Mesenchymal stem cell (in vitro differentiated cells and primary cell): ENCODE measurements around the gene TRAPPC2.
"Not testable (repeated sequence)": the region's sequence is repeated elsewhere in the genome, so short reads cannot be mapped to it uniquely, and the experiment has no call there.

ENCODE experiments used
- DNase-seq: peaks from one replicate; pipeline ENCODE4 v3.0.0-alpha.2; 2013
- H2AFZ ChIP-seq: one replicate; pipeline ENCODE4 v1.6.1; 2013; ENCODE audit warnings: low read depth, mild to moderate bottlenecking, control low read depth, inconsistent platforms, low read length, moderate library complexity
- H2AK5ac ChIP-seq: 2 replicates; pipeline ENCODE4 v1.6.1; 2013; ENCODE audit warnings: low read length, moderate library complexity, mild to moderate bottlenecking, inconsistent platforms; ENCODE audit not compliant: severe bottlenecking
- H2BK120ac ChIP-seq: one replicate; pipeline ENCODE4 v1.6.1; 2013; ENCODE audit warnings: low read depth, mild to moderate bottlenecking, inconsistent platforms, low read length, moderate library complexity
- H2BK12ac ChIP-seq, 2 experiments: one replicate each; pipeline ENCODE4 v1.6.1; 2013; ENCODE audit warnings: inconsistent platforms in 2 of 2, low read length in 2 of 2, mild to moderate bottlenecking in 2 of 2, moderate library complexity in 2 of 2, control low read depth in 1 of 2
- H2BK15ac ChIP-seq: one replicate; pipeline ENCODE4 v1.6.1; 2013; ENCODE audit warnings: mild to moderate bottlenecking, low read depth, inconsistent platforms; ENCODE audit not compliant: poor library complexity, severe bottlenecking
- H2BK5ac ChIP-seq: 2 replicates; pipeline ENCODE4 v1.6.1; 2013; ENCODE audit warnings: low read depth, mild to moderate bottlenecking, low read length, control low read depth, inconsistent platforms; ENCODE audit not compliant: poor library complexity, severe bottlenecking
- H3K14ac ChIP-seq, 2 experiments: one replicate each; pipeline ENCODE4 v1.6.1; 2013; ENCODE audit warnings: inconsistent platforms in 2 of 2, low read length in 2 of 2, control low read depth in 1 of 2, mild to moderate bottlenecking in 1 of 2, moderate library complexity in 1 of 2
- H3K18ac ChIP-seq, 2 experiments: one replicate each; pipeline ENCODE4 v1.6.1; 2013; ENCODE audit warnings: inconsistent platforms in 2 of 2, low read length in 2 of 2, control low read depth in 1 of 2, low read depth in 1 of 2, mild to moderate bottlenecking in 1 of 2
- H3K23ac ChIP-seq, 2 experiments: one replicate each; pipeline ENCODE4 v1.6.1; 2013; ENCODE audit warnings: inconsistent platforms in 2 of 2, low read length in 2 of 2, mild to moderate bottlenecking in 2 of 2, moderate library complexity in 2 of 2, control low read depth in 1 of 2
- H3K27ac ChIP-seq: 2 replicates; pipeline ENCODE4 v1.5.1; 2013; ENCODE audit warnings: mild to moderate bottlenecking, moderate library complexity, low read length, control low read depth, inconsistent platforms; ENCODE audit not compliant: poor library complexity, severe bottlenecking
- H3K27me3 ChIP-seq, 2 experiments: 2 replicates each; pipeline versions ENCODE4 v1.6.1 to v1.7.0; 2013; ENCODE audit warnings: low read length in 2 of 2, mild to moderate bottlenecking in 2 of 2, moderate library complexity in 2 of 2, control low read depth in 1 of 2, inconsistent platforms in 1 of 2; ENCODE audit not compliant: control insufficient read depth in 1 of 2, insufficient read depth in 1 of 2
- H3K36me3 ChIP-seq, 2 experiments: 2 replicates each; pipeline versions ENCODE4 v1.6.1 to v1.7.0; 2013; ENCODE audit warnings: low read length in 2 of 2, control low read depth in 1 of 2, inconsistent platforms in 1 of 2, low read depth in 1 of 2, mild to moderate bottlenecking in 1 of 2; ENCODE audit not compliant: insufficient read depth in 2 of 2, control insufficient read depth in 1 of 2
- H3K4ac ChIP-seq, 2 experiments: one replicate each; pipeline ENCODE4 v1.6.1; 2013; ENCODE audit warnings: inconsistent platforms in 2 of 2, low read length in 2 of 2, mild to moderate bottlenecking in 2 of 2, moderate library complexity in 2 of 2, control low read depth in 1 of 2, low read depth in 1 of 2
- H3K4me1 ChIP-seq: 2 replicates; pipeline ENCODE4 v1.6.1; 2013; ENCODE audit warnings: low read depth, low read length, control low read depth; ENCODE audit not compliant: control insufficient read depth, insufficient read depth
- H3K4me2 ChIP-seq: 2 replicates; pipeline ENCODE4 v1.6.1; 2013; ENCODE audit warnings: low read length, mild to moderate bottlenecking, inconsistent platforms; ENCODE audit not compliant: poor library complexity, severe bottlenecking
- H3K4me3 ChIP-seq, 2 experiments: 2 replicates each; pipeline versions ENCODE4 v1.5.1 to v1.7.0; 2013; ENCODE audit warnings: low read length in 2 of 2, mild to moderate bottlenecking in 2 of 2, control low read depth in 1 of 2, low read depth in 1 of 2; ENCODE audit not compliant: insufficient read depth in 1 of 2
- H3K79me1 ChIP-seq: replicated peaks from 2 replicates; pipeline ENCODE4 v1.6.1; 2013; ENCODE audit warnings: mild to moderate bottlenecking, control low read depth, low read length, inconsistent platforms; ENCODE audit not compliant: poor library complexity, severe bottlenecking
- H3K9ac ChIP-seq: 2 replicates; pipeline ENCODE4 v1.7.0; 2013; ENCODE audit warnings: mild to moderate bottlenecking, low read length, moderate library complexity
- H3K9me3 ChIP-seq: 2 replicates; pipeline ENCODE4 v1.7.0; 2013; ENCODE audit warnings: mild to moderate bottlenecking, low read length; ENCODE audit not compliant: control insufficient read depth
- H4K8ac ChIP-seq: one replicate; pipeline ENCODE4 v1.6.1; 2013; ENCODE audit warnings: inconsistent platforms, mild to moderate bottlenecking, low read length, moderate library complexity
- H4K91ac ChIP-seq: one replicate; pipeline ENCODE4 v1.6.1; 2013; ENCODE audit warnings: mild to moderate bottlenecking, low read length, inconsistent platforms
- WGBS: methylation state at CpG from one replicate; pipeline ENCODE4 v1.1.7; 2013; ENCODE audit warnings: mixed read lengths; 5-methylcytosine and 5-hydroxymethylcytosine counted together

TRAPPC2 gene

DNA sequence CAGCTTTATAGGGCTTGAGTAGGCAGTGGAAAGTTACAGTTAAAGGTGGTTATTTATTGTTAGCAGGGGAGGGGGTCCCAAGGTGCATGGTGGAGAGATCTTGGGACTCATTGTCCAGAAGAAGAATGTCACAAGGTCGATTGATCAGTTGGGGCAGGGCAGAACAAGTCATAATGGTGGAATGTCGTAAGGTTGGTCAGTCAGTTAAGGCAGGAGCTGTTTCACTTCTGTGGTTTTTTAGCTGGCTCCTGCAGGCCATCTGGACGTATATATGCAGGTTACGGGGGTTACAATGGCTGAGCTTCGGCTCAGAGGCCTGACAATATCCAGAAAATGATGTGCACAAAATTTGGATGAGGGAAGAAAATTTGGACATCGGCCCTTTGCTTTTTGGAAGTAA, 7.3 kb upstream of the TRAPPC2 start:
- Histone ChIP-seq H2BK5ac (no peak overlapping the region), H3K4me2 (no peak overlapping the region), H3K4me3 (no peak overlapping the region), H4K8ac (no peak overlapping the region), H3K27ac (no peak overlapping the region), H3K4me1 (no peaks in the 10 kb centered on the region), H3K18ac (no peak overlapping the region), H3K23ac (no peak overlapping the region), H3K9me3 (no peaks in the 10 kb centered on the region), H2BK12ac (no peak overlapping the region), H2BK120ac (no peak overlapping the region), H3K36me3 (peaks cover 0 to 55% of the 10 kb centered on the region in 2 experiments), H3K9ac (no peak overlapping the region), H3K14ac (no peak overlapping the region), H2AK5ac (no peak overlapping the region), H4K91ac (no peak overlapping the region), H3K79me1 (no peaks in the 10 kb centered on the region), H2AFZ (no peak overlapping the region), H3K4ac (no peak overlapping the region), H2BK15ac (no peak overlapping the region), H3K27me3 (peaks cover 0 to under 1% of the 10 kb centered on the region in 2 experiments)
- 60% methylated on average over 4 of the region's 6 CpGs for WGBS
- no peak for DNase-seq

DNA sequence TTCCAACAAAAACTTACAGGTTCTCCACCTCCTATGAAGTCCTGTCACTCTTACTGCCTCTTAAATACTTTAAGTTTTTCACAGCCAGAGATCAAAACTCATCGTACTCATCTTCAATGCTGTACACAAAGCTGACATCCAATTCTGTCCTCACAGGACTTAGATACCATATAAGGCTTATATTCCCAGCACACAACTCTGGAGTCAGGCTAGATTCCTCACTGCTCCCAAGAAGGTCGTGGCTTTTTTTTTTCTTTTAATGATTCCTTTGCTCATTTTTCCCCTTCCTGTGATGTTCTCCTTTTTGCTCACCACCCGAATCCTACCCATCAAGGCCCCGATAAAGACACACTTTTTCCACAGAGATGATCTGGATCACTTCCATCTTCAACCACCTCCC, 914 bp downstream of the TRAPPC2 start:
- H2BK120ac ChIP-seq = no peak overlapping the region
- no peak overlapping the region for H4K8ac ChIP-seq
- H2BK12ac ChIP-seq = no peak overlapping the region
- H3K4me3 ChIP-seq = peak overlapping the region in 1 of 2 experiments; percentile 97
- H3K4ac ChIP-seq = no peak overlapping the region
- H4K91ac ChIP-seq = no peak overlapping the region
- 48% methylated on average over 4 of the region's 4 CpGs for WGBS
- H2AK5ac ChIP-seq = no peak overlapping the region
- no peaks in the 10 kb centered on the region for H3K9me3 ChIP-seq
- no peak overlapping the region for H2BK5ac ChIP-seq
- peaks cover 0 to 16% of the 10 kb centered on the region in 2 experiments for H3K27me3 ChIP-seq
- no peak overlapping the region for H3K23ac ChIP-seq
- no peaks in the 10 kb centered on the region for H3K4me1 ChIP-seq
- no peak overlapping the region for H3K27ac ChIP-seq
- no peak overlapping the region for H2BK15ac ChIP-seq
- H3K9ac ChIP-seq = peak overlapping the region; percentile 96
- H3K36me3 ChIP-seq = peaks cover 0 to 13% of the 10 kb centered on the region in 2 experiments
- H2AFZ ChIP-seq = no peak overlapping the region
- H3K18ac ChIP-seq = no peak overlapping the region
- peak; percentile 13 for DNase-seq
- peaks cover 1% of the 10 kb centered on the region for H3K79me1 ChIP-seq
- peak overlapping the region; percentile 59 for H3K4me2 ChIP-seq
- H3K14ac ChIP-seq = no peak overlapping the region

- H2BK15ac ChIP-seq = no peak overlapping the region
- no peak overlapping the region for H3K18ac ChIP-seq
- H3K9ac ChIP-seq = peak overlapping the region; percentile 96
- no peak for DNase-seq
- H2BK12ac ChIP-seq = no peak overlapping the region
- no peak overlapping the region for H3K23ac ChIP-seq
- 95% methylated on average over 4 of the region's 7 CpGs for WGBS
- no peak overlapping the region for H3K4ac ChIP-seq
- H3K27ac ChIP-seq = peak overlapping the region; percentile 54
- no peak overlapping the region for H2BK120ac ChIP-seq
- H2AFZ ChIP-seq = no peak overlapping the region
- peaks cover 1% of the 10 kb centered on the region for H3K79me1 ChIP-seq
- H4K8ac ChIP-seq = no peak overlapping the region
- H2BK5ac ChIP-seq = no peak overlapping the region
- no peak overlapping the region for H4K91ac ChIP-seq
- no peak overlapping the region for H2AK5ac ChIP-seq
- no peaks in the 10 kb centered on the region for H3K4me1 ChIP-seq
- H3K27me3 ChIP-seq = peaks cover 0 to 16% of the 10 kb centered on the region in 2 experiments
- H3K9me3 ChIP-seq = no peaks in the 10 kb centered on the region
- H3K4me3 ChIP-seq = peak overlapping the region in 1 of 2 experiments; percentile 97
- H3K14ac ChIP-seq = no peak overlapping the region
- peaks cover 0 to 9% of the 10 kb centered on the region in 2 experiments for H3K36me3 ChIP-seq
- no peak overlapping the region for H3K4me2 ChIP-seq
These were observed 2.0 kb downstream of the TRAPPC2 start for GRCh38 chrX:13732246-13733067.

- H3K4me1 ChIP-seq, H3K27ac ChIP-seq, H2BK120ac ChIP-seq, DNase-seq, H2AK5ac ChIP-seq, H4K91ac ChIP-seq, H3K9me3 ChIP-seq, H3K4me2 ChIP-seq, H3K4me3 ChIP-seq, H3K23ac ChIP-seq, H3K4ac ChIP-seq, H2BK12ac ChIP-seq, H2BK5ac ChIP-seq, H3K36me3 ChIP-seq, H3K79me1 ChIP-seq, H3K14ac ChIP-seq, H3K18ac ChIP-seq, H2BK15ac ChIP-seq, H2AFZ ChIP-seq, H3K9ac ChIP-seq, H4K8ac ChIP-seq: not testable (repeated sequence)
- H3K27me3 ChIP-seq = peaks cover 0 to 16% of the 10 kb centered on the region in 2 experiments
- no CpG with 5 or more reads among the region's 1 CpG for WGBS
These were observed 3.9 kb downstream of the TRAPPC2 start for GRCh38 chrX:13730523-13730922.
